NCI-H2107 treated with DMSO at 0.1 percent for 48 hours (cell line): Measurements from ENCODE around the gene ANXA1.

Source experiments
- DNase-seq: peaks from one replicate; lab custom pipeline; 2025; ENCODE audit not compliant: unreplicated experiment; lab: John Stamatoyannopoulos, UW

The ANXA1 gene

GRCh38 chr9:73206851-73207250, 55.2 kb downstream of the ANXA1 start:
- DNase-seq = no peak

DNA sequence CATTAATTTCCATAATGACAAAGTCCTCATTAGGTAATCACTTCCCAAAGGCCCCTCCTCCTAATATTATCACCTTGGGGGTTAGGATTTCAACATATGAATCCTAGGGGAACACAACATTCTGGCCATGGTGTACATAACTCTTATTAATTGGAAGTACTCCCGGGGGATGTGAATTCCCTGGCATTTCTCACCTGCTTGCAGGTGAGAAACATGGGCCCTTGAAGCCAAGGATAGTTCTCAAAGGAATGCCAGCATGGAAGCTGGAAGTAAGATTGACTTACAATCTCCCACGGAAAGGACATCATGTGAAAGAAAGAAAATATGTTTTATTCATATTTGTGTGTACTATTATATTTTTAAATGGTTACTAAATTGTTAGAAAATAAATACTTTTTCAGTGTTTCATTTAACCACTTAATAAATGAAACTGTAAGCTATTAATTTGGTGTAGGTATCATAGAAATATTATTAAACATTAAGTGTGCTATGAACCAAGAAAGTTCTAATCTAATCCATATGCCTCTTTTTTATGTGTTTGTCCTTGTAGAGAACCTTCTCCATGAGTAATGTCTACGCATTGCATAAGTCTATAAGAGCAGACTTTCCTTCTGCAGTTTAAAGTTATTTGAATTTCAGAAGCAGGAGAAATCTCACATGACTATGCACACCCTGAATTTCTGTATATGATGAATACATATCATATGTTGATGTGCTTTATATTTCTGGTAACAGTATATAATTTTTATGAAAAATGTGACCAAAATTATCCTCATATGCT, 59.4 kb downstream of the ANXA1 start:
- DNase-seq = no peak

- DNase-seq = no peak
Measured at GRCh38 chr9:73213300-73213699, 61.6 kb downstream of the ANXA1 start.

- no peak for DNase-seq
Measured at GRCh38 chr9:73215249-73215648, 63.6 kb downstream of the ANXA1 start.

- no peak for DNase-seq
Measured at GRCh38 chr9:73216100-73216499, 64.4 kb downstream of the ANXA1 start.
